GM10847 (cell line): ENCODE results near the gene CWC22.
A peak's percentile ranks its signal among the peaks of the same experiment; 100 is the strongest.

ENCODE experiments used
- POLR2A ChIP-seq: IDR thresholded peaks from 2 replicates; pipeline ENCODE4 v1.6.1; 2011; ENCODE audit not compliant: insufficient read length; ENCODE audit errors: extremely low read depth

The CWC22 gene

DNA sequence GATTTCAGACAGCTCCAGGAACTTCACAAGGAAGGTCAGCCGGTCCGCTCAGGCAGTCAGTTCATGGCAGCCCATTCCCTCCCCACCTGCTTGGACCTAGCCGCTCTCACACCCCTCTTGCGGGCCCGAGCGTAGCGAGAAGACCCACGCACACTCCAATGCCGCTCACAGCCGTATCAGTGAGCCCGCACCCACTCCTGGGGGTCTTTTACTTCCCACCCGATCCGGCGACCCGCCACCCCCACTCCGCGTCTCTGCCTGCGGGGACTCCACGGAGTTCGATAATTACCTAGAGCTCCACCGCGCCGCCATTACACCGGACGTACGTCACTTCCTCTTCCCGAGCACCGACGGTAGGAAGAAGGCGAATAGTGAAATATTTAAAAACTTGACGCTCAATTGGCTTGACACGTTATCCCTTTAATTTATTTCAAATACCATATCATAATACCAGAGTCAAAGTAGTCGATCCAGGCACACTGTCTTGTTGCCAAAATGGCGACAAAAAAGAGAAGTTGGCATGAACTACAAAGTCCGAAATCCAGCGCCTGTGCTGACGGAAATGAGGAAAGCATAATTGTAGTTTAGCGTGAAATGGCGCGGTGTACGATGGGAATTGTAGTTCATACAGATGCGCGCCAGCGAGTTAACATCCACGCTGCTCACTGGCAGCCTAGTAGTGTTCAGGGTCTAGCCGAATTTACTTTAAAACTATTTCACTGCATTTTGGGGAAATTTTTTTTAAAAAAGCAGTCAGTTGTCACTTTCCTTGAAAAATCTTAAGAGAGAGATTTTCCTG, at the start of gene CWC22:
Gene CWC22 (minus strand): TSS at position 517 of the 799 bp plus-strand sequence. CDS start 13,956 bp downstream, outside the sequence.
- TF ChIP-seq POLR2A: peak; percentile 60

- TF ChIP-seq POLR2A: no peak
Measured at GRCh38 chr2:180056367-180057118, 49.4 kb upstream of the CWC22 start.

DNA sequence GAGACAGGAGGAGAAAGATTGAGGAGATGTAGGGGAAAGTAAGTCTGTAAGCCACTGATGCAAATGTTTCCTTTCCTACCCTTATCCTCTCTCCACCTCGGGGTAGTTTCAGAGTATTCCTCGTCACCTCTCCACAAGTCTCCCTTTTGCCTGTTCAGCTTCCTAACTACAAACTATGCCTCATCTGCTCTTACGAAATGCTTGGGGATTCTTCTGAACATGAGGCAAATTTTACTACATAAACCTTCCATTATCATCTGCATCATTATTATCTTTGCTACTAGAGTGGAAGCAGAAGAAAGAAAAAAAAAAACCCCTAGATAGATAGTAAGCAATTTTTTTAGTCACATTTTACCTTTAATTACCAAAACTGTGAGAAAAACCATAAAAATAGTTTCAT, 43.1 kb upstream of the CWC22 start:
- no peak for TF ChIP-seq POLR2A

DNA sequence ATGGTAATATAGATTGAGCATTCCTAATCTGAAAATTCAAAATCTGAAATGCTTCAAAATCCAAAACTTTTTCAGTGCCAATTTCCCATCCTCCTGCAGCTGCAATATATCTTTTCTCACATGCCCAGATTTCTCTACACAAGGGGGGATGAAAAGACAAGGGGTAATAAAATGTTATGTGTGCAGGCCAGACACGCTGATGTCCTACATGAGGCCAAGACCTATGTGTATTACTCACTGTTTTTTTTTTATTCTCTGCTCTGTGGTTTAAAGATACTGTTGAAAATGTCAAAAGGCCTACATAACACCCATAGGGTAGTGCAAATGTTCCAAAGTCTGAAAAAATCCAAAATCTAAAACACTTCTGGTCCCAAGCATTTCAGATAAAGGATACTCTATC, 41.2 kb upstream of the CWC22 start:
- TF ChIP-seq POLR2A: no peak

DNA sequence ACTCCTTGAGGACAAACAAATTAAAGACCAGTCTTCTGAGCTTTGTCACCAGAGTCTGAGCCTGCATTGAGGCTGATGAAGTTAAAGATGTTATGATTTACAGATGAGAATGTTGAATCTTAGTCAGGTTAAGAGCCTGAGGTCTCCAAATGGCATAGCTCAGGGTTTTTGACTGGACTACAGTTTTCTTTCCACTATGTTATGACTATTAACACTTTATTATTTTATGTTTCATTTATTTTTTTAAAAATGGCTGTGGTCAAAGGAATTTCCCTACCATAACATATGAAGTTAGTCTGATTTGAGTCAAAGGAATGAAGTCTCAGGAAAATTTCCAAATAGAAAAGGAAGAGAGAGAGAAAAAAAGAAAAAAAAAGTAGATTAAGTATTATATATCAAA, 39.7 kb upstream of the CWC22 start:
- TF ChIP-seq POLR2A: no peak

- no peak for TF ChIP-seq POLR2A
Measured at GRCh38 chr2:180046202-180046601, 39.1 kb upstream of the CWC22 start.

DNA sequence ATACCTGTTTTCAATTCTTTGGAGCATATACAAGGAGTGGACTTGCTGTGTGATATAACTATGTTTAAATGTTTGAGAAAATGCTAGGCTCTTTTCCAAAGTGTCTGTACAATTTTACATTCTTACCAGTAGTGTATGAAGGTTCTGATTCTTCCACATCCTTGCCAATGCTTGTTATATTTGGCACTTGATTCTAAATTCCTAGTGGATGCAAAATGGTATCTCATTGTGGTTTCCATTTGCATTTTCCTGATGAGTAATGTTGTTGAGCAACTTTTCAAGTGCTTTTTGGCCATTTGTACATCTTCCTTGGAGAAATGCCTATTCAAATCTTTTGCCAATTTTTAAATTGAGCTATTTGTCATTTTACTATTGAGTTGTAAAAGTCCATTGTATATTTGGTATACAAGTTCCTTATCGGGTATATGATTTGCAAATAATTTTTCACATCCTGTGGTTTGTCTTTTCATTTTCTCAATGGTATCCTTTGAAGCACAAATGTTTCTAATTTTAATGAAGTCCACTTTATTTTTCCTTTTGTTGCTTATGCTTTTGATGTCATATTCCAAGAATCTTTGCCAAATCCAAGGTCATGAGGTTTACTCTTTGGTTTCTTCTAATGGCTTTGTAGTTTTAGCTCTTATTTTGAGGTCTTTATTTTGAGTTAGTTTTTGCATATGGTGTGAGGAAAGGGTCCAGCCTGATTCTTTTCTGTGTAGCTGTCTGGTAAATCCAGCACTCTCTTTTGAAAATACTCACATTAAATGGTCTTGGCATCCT, 33.2 kb upstream of the CWC22 start:
- no peak for TF ChIP-seq POLR2A

- TF ChIP-seq POLR2A: no peak
Measured at GRCh38 chr2:180038997-180039396, 31.9 kb upstream of the CWC22 start.

GRCh38 chr2:180033993-180034894, 27.1 kb upstream of the CWC22 start:
- no peak for TF ChIP-seq POLR2A

DNA sequence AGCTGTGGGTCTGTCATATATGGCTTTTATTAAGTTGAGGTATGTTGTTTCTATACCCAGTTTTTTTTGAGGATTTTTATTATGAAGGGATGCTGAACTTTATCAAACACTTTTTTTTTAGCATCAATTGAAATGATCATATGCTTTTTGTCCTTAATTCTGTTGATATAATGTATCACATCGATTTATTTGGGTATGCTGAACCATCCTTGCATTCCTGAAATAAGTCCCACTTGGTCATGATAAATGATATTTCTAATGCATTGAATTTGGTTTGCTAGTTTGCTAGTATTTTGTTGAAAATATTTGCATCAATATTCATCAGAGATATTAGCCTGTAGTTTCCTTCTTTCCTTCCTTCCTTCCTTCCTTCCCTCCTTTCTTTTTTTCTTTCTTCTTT, 22.5 kb upstream of the CWC22 start:
- TF ChIP-seq POLR2A: no peak

DNA sequence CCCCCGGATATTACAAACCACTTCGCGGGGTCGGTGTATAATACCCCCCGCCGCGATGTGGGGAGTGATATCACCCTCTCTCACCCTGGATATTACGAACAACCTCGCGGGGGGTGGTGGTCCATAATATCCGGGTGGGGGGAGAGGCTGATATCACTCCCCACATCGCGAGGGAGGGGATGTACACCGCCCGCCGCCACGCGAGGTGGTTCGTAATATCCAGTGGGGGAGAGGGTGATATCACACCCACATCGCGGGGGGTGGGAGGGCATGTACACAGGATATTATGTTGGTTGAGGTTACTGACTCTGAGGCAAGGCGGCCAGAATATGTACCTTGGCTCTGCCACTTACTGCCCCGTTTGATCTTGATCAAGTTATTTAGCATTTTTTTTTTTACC, 14.8 kb upstream of the CWC22 start:
- TF ChIP-seq POLR2A: no peak

- TF ChIP-seq POLR2A: no peak
Measured at GRCh38 chr2:180017784-180018183, 10.7 kb upstream of the CWC22 start.

GRCh38 chr2:180016937-180017336, 9.8 kb upstream of the CWC22 start:
- TF ChIP-seq POLR2A: no peak

- TF ChIP-seq POLR2A: no peak
Measured at GRCh38 chr2:180015951-180016709, 9.0 kb upstream of the CWC22 start.
